Measurements from ENCODE around the gene BCL11B. TPM values are rescaled to one million over a fixed set of nuclear protein-coding genes. Genes with fewer than 3 reads are reported as not detected.

BCL11B gene
- total and polyA plus RNA-seq, 4 donors: 3.0 to 12.9 (median 11.0) TPM

- Histone ChIP-seq H3K27me3 (ENCODE audit: control insufficient read depth, insufficient read depth, low read length) (no peaks in the 10 kb centered on the region), H3K4me3 (ENCODE audit: low read depth, low read length) (no peak overlapping the region), H3K36me3 (ENCODE audit: control insufficient read depth, insufficient read depth, low read length) (no peaks in the 10 kb centered on the region), H3K4me1 (ENCODE audit: control insufficient read depth, insufficient read depth, low read length) (no peaks in the 10 kb centered on the region), H3K27ac (ENCODE audit: low read depth, low read length) (no peak overlapping the region), H3K9me3 (ENCODE audit: control insufficient read depth, insufficient read depth, low read length) (no peaks in the 10 kb centered on the region)
- 96% methylated on average over 5 of the region's 5 CpGs for WGBS (ENCODE audit: insufficient coverage)
- no peak for DNase-seq (ENCODE audit: low read depth in 4 of 6, low spot score in 6 of 6)
Observed at GRCh38 chr14:99136047-99136400, 136.0 kb downstream of the BCL11B start.

DNA sequence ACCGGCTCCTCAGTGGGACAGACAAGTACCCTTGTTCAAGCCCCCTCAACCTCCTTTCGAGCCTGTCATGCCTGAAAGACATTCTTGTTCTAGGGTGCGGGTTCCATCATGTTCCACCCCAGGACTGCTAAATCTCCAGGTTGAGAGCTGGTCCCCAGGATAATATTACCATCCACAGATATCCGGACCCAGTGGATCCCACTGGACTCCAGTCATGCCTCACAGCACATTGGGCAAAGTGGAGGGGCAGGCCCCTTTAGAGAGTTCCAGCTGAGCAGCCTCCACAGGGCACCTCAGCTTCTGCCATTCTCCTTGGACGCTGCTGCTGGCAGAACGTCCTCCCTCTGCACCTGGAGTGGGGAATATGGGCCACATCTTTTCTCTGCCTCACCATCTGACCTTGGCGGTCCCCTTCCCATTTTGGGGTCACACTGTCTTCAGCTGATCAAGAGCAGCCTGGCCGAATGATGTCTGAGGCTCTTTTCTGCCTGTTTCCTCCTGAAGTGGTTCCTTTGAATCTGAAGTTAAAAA lies 137.4 kb downstream of the BCL11B start:
- no peaks in the 10 kb centered on the region for H3K9me3 ChIP-seq (ENCODE audit: control insufficient read depth, insufficient read depth, low read length)
- H3K4me1 ChIP-seq (ENCODE audit: control insufficient read depth, insufficient read depth, low read length): no peaks in the 10 kb centered on the region
- 80% methylated on average over 8 of the region's 8 CpGs for WGBS (ENCODE audit: insufficient coverage)
- no peaks in the 10 kb centered on the region for H3K36me3 ChIP-seq (ENCODE audit: control insufficient read depth, insufficient read depth, low read length)
- no peak overlapping the region for H3K4me3 ChIP-seq (ENCODE audit: low read depth, low read length)
- H3K27me3 ChIP-seq (ENCODE audit: control insufficient read depth, insufficient read depth, low read length): no peaks in the 10 kb centered on the region
- DNase-seq (ENCODE audit: low read depth in 4 of 6, low spot score in 6 of 6): no peak
- H3K27ac ChIP-seq (ENCODE audit: low read depth, low read length): no peak overlapping the region

DNA sequence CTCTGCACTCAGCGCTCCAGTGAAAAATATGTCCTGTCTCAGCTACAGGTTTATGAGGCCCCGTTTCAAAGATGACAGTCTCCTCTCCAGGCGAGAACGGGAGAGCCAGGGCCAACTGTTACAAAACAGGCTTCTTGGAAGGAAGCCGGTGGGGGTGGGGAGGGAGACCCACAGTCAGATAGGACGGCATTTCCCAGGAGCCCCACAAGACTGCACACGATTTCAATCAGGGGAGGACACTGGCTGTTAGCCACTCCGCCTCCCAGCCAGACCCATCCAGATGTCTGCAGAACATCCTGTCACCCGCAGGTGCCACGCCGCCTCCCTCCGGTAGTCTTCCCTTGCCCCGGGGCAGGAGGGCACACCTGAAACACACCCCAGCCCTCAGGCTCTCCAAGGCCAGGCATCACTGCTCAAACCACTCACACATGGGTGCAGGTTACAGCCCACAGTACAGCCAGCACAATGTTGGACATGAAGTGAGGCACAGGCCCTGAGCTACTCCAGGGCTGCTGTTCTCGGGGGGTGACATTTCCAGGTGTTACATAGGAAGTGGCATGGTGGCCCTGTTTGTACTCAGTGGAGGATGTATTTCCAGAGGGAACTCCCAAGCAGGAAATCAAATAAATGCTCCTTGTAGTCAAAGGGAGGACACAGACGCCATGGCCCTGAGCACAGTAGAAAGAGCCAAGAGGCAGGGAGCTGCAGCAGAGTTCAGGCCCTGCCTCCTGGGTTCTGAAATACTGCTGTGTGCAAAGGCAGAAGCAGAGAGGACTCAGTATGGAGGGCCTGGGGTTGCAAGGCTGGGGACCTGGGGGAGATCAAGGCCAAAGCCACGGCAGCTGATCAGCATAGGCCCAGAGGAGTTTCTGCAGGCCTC lies 138.1 kb downstream of the BCL11B start:
- Histone ChIP-seq H3K9me3 (ENCODE audit: control insufficient read depth, insufficient read depth, low read length) (no peaks in the 10 kb centered on the region), H3K4me3 (ENCODE audit: low read depth, low read length) (no peak overlapping the region), H3K4me1 (ENCODE audit: control insufficient read depth, insufficient read depth, low read length) (no peaks in the 10 kb centered on the region), H3K36me3 (ENCODE audit: control insufficient read depth, insufficient read depth, low read length) (no peaks in the 10 kb centered on the region), H3K27ac (ENCODE audit: low read depth, low read length) (no peak overlapping the region), H3K27me3 (ENCODE audit: control insufficient read depth, insufficient read depth, low read length) (no peaks in the 10 kb centered on the region)
- WGBS (ENCODE audit: insufficient coverage): 66% methylated on average over 12 of the region's 16 CpGs
- DNase-seq (ENCODE audit: low read depth in 4 of 6, low spot score in 6 of 6): peak in 2 of 6 donors; percentile 12 to 64

DNA sequence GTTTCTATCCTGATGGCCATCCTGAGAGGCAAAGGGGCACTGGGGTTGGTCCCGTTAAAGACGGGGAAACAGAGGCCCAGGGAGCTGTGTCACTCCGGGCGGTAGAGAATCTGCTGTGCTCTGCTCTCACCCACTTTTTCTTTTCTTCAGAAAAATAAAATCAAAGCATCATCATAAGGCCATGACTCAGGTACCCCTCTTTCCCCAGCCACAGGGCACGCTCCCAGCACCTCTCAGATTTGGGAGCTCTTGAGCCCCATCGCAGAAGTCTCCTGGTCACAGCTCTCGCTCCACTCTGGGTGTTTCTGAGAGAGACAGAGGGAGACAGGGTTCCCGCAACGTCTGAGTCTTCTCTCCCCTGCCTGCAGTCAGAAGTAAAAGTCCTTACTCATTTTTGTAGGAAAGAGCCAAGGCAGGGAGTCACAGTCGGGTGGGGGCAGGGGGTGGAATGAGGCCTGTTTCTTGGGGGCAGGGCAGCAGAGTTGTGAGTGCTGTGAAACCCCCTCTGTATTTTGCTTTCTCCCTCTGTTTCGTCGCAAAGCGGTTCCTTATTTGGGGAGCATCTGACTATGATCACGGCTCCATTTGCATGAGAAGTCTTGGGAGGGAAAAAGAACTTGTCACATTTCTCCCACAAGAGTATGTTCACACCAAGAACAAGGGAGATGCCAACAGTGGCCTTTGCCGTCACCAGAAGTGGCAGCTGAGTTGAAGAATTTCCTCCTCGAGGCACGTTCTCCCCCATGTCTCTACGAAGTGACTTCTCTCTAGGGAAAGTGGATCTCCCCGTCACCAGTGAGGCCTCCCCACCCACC lies 139.0 kb downstream of the BCL11B start:
- no peaks in the 10 kb centered on the region for H3K36me3 ChIP-seq (ENCODE audit: control insufficient read depth, insufficient read depth, low read length)
- H3K4me3 ChIP-seq (ENCODE audit: low read depth, low read length): no peak overlapping the region
- 77% methylated on average over 12 of the region's 19 CpGs for WGBS (ENCODE audit: insufficient coverage)
- no peaks in the 10 kb centered on the region for H3K9me3 ChIP-seq (ENCODE audit: control insufficient read depth, insufficient read depth, low read length)
- no peaks in the 10 kb centered on the region for H3K4me1 ChIP-seq (ENCODE audit: control insufficient read depth, insufficient read depth, low read length)
- DNase-seq (ENCODE audit: low read depth in 4 of 6, low spot score in 6 of 6): peak in 1 of 6 donors; percentile 57
- H3K27ac ChIP-seq (ENCODE audit: low read depth, low read length): no peak overlapping the region
- no peaks in the 10 kb centered on the region for H3K27me3 ChIP-seq (ENCODE audit: control insufficient read depth, insufficient read depth, low read length)

- no peak for DNase-seq (ENCODE audit: low read depth in 4 of 6, low spot score in 6 of 6)
- no peak overlapping the region for H3K27ac ChIP-seq (ENCODE audit: low read depth, low read length)
- 98% methylated on average over 8 of the region's 12 CpGs for WGBS (ENCODE audit: insufficient coverage)
- no peaks in the 10 kb centered on the region for H3K36me3 ChIP-seq (ENCODE audit: control insufficient read depth, insufficient read depth, low read length)
- H3K27me3 ChIP-seq (ENCODE audit: control insufficient read depth, insufficient read depth, low read length): no peaks in the 10 kb centered on the region
- H3K4me3 ChIP-seq (ENCODE audit: low read depth, low read length): no peak overlapping the region
- H3K4me1 ChIP-seq (ENCODE audit: control insufficient read depth, insufficient read depth, low read length): no peaks in the 10 kb centered on the region
- no peaks in the 10 kb centered on the region for H3K9me3 ChIP-seq (ENCODE audit: control insufficient read depth, insufficient read depth, low read length)
Observed at GRCh38 chr14:99131632-99132271, 140.2 kb downstream of the BCL11B start.

DNA sequence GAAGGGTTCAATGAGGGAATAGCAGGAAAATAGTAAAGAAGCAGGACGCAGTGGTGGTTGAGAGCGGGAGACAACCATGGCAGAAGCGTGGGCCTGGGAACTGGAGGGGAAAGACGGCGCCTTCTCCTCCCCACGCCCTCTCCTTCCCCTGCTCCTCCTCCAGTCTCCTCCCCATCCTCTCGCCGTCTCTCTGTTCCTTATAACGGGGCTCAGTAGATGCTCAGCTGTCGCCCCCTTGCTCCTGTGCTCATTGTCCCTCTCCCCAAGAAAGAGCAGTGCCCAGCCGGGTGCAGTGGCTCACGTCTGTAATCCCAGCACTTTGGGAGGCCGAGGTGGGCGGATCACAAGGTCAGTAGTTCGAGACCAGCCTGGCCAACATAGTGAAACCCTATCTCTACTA lies 142.0 kb downstream of the BCL11B start:
- no peak overlapping the region for H3K27ac ChIP-seq (ENCODE audit: low read depth, low read length)
- 76% methylated on average over 11 of the region's 15 CpGs for WGBS (ENCODE audit: insufficient coverage)
- DNase-seq (ENCODE audit: low read depth in 4 of 6, low spot score in 6 of 6): no peak
- H3K36me3 ChIP-seq (ENCODE audit: control insufficient read depth, insufficient read depth, low read length): no peaks in the 10 kb centered on the region
- H3K9me3 ChIP-seq (ENCODE audit: control insufficient read depth, insufficient read depth, low read length): no peaks in the 10 kb centered on the region
- no peak overlapping the region for H3K4me3 ChIP-seq (ENCODE audit: low read depth, low read length)
- no peaks in the 10 kb centered on the region for H3K27me3 ChIP-seq (ENCODE audit: control insufficient read depth, insufficient read depth, low read length)
- no peaks in the 10 kb centered on the region for H3K4me1 ChIP-seq (ENCODE audit: control insufficient read depth, insufficient read depth, low read length)

DNA sequence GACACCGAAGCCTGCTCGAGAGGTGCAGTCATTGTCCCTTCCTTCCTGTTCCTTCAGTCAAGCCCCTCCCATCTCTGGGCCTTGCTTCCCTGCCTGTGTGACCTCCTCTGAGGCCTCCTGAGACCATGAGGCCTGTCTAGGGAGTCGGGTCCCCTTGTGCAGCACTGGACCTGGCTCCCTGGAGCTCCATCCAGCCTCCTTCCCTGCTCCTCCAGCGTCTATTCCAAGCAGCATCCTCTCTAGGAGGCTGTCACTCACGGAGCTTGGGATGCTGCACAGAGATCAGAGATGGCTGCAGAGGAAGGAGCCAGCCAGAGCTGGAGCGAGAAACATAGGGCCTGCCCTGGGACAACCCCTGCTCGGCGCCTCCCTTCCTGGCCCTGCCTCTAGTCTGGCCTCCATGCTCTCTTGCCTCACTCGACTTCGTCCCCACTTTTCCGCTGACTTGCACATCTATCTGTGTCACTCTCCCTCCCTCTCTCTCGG lies 142.7 kb downstream of the BCL11B start:
- Histone ChIP-seq H3K9me3 (ENCODE audit: control insufficient read depth, insufficient read depth, low read length) (no peaks in the 10 kb centered on the region), H3K27ac (ENCODE audit: low read depth, low read length) (no peak overlapping the region), H3K36me3 (ENCODE audit: control insufficient read depth, insufficient read depth, low read length) (no peaks in the 10 kb centered on the region), H3K4me3 (ENCODE audit: low read depth, low read length) (no peak overlapping the region), H3K4me1 (ENCODE audit: control insufficient read depth, insufficient read depth, low read length) (no peaks in the 10 kb centered on the region), H3K27me3 (ENCODE audit: control insufficient read depth, insufficient read depth, low read length) (no peaks in the 10 kb centered on the region)
- 79% methylated on average over 11 of the region's 12 CpGs for WGBS (ENCODE audit: insufficient coverage)
- DNase-seq (ENCODE audit: low read depth in 4 of 6, low spot score in 6 of 6): no peak

DNA sequence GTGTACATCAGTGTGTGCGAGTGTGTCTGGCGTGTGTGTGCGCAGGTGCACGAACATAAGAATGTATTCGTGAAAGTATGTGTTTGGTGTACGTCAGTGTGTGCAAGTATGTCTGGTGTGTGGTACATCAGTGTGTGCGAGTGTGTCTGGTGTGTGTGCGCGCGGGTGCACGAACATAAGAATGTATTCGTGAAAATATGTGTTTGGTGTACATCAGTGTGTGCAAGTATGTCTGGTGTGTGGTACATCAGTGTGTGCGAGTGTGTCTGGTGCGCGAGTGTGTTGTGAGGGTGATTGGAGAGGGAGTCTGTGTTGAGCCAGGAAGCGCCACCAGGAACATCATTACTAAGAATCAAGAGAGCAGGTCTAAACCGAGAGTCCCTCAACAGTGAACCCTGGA lies 143.8 kb downstream of the BCL11B start:
- Histone ChIP-seq H3K27me3 (ENCODE audit: control insufficient read depth, insufficient read depth, low read length) (no peaks in the 10 kb centered on the region), H3K4me1 (ENCODE audit: control insufficient read depth, insufficient read depth, low read length) (no peaks in the 10 kb centered on the region), H3K4me3 (ENCODE audit: low read depth, low read length) (no peak overlapping the region), H3K9me3 (ENCODE audit: control insufficient read depth, insufficient read depth, low read length) (no peaks in the 10 kb centered on the region), H3K27ac (ENCODE audit: low read depth, low read length) (no peak overlapping the region), H3K36me3 (ENCODE audit: control insufficient read depth, insufficient read depth, low read length) (no peaks in the 10 kb centered on the region)
- WGBS (ENCODE audit: insufficient coverage): 97% methylated on average over 14 of the region's 17 CpGs
- no peak for DNase-seq (ENCODE audit: low read depth in 4 of 6, low spot score in 6 of 6)

- H3K4me1 ChIP-seq (ENCODE audit: control insufficient read depth, insufficient read depth, low read length): no peaks in the 10 kb centered on the region
- H3K36me3 ChIP-seq (ENCODE audit: control insufficient read depth, insufficient read depth, low read length): no peaks in the 10 kb centered on the region
- no peak overlapping the region for H3K27ac ChIP-seq (ENCODE audit: low read depth, low read length)
- H3K4me3 ChIP-seq (ENCODE audit: low read depth, low read length): no peak overlapping the region
- no peaks in the 10 kb centered on the region for H3K27me3 ChIP-seq (ENCODE audit: control insufficient read depth, insufficient read depth, low read length)
- peak in 1 of 6 donors; percentile 11 for DNase-seq (ENCODE audit: low read depth in 4 of 6, low spot score in 6 of 6)
- no peaks in the 10 kb centered on the region for H3K9me3 ChIP-seq (ENCODE audit: control insufficient read depth, insufficient read depth, low read length)
- 33% methylated on average over 7 of the region's 9 CpGs for WGBS (ENCODE audit: insufficient coverage)
Observed at GRCh38 chr14:99127651-99128167, 144.3 kb downstream of the BCL11B start.
